ENCODE data around the gene HIVEP3.

The HIVEP3 gene

GRCh38 chr1:41660570-41661427 is 257.9 kb downstream of the HIVEP3 start:
- no peak for DNase-seq

- DNase-seq: no peak
Measured at GRCh38 chr1:41659903-41660302, 258.8 kb downstream of the HIVEP3 start.

GRCh38 chr1:41659159-41659495 is 259.6 kb downstream of the HIVEP3 start:
- DNase-seq: no peak

- DNase-seq: no peak
Measured at GRCh38 chr1:41658431-41659158, 260.1 kb downstream of the HIVEP3 start.

- DNase-seq: no peak
Measured at GRCh38 chr1:41657679-41658295, 260.9 kb downstream of the HIVEP3 start.

GRCh38 chr1:41656825-41657500 is 261.8 kb downstream of the HIVEP3 start:
- no peak for DNase-seq

- DNase-seq: no peak
Measured at GRCh38 chr1:41656068-41656467, 262.7 kb downstream of the HIVEP3 start.

GRCh38 chr1:41655632-41656031 is 263.1 kb downstream of the HIVEP3 start:
- no peak for DNase-seq

GRCh38 chr1:41653574-41653973 is 265.1 kb downstream of the HIVEP3 start:
- DNase-seq: no peak

GRCh38 chr1:41652384-41653265 is 266.1 kb downstream of the HIVEP3 start:
- DNase-seq: no peak

GRCh38 chr1:41650028-41650880 is 268.5 kb downstream of the HIVEP3 start:
- no peak for DNase-seq

GRCh38 chr1:41649396-41650027 is 269.2 kb downstream of the HIVEP3 start:
- DNase-seq: no peak

GRCh38 chr1:41648844-41649243 is 269.9 kb downstream of the HIVEP3 start:
- no peak for DNase-seq

GRCh38 chr1:41648230-41648629 is 270.5 kb downstream of the HIVEP3 start:
- DNase-seq: no peak

- DNase-seq: no peak
Measured at GRCh38 chr1:41647221-41648135, 271.2 kb downstream of the HIVEP3 start.

GRCh38 chr1:41646186-41646585 is 272.5 kb downstream of the HIVEP3 start:
- no peak for DNase-seq

GRCh38 chr1:41645062-41645461 is 273.7 kb downstream of the HIVEP3 start:
- no peak for DNase-seq

- no peak for DNase-seq
Measured at GRCh38 chr1:41642922-41643821, 275.6 kb downstream of the HIVEP3 start.
